ENCODE results near the gene OTOL1.

Gene OTOL1

GRCh38 chr3:161503271-161503670, 6.7 kb downstream of the OTOL1 start:
- H3K4me1 ChIP-seq (ENCODE audit: insufficient read depth, low read length) = no peaks in the 10 kb centered on the region
- H3K9me3 ChIP-seq (ENCODE audit: insufficient read depth, low read length, severe bottlenecking) = no peaks in the 10 kb centered on the region
- no peaks in the 10 kb centered on the region for H3K36me3 ChIP-seq (ENCODE audit: insufficient read depth, low read length)
- no peak overlapping the region for H3K4me3 ChIP-seq (ENCODE audit: low read depth in 1 of 2, low read length in 2 of 2)
- no peaks in the 10 kb centered on the region for H3K27me3 ChIP-seq (ENCODE audit: insufficient read depth, low read length, poor library complexity)
- no peaks in the 10 kb centered on the region for H3K79me2 ChIP-seq (ENCODE audit: insufficient read depth, low read length)
- no peak overlapping the region for H3K27ac ChIP-seq (ENCODE audit: low read length)
- H2AFZ ChIP-seq (ENCODE audit: low read depth, low read length) = no peak overlapping the region
- H3K4me2 ChIP-seq (ENCODE audit: insufficient read depth, low read length) = no peak overlapping the region
- H4K20me1 ChIP-seq (ENCODE audit: insufficient read depth, low read length) = no peaks in the 10 kb centered on the region
- ATAC-seq (ENCODE audit: insufficient read depth, low read depth) (no peak), DNase-seq (no peak)
- TF ChIP-seq EZH2 (IDR thresholded peaks at IDR 0.05; ENCODE audit: borderline replicate concordance, low read depth, low read length, severe bottlenecking) = no peak
- TF ChIP-seq, protein P1, sequence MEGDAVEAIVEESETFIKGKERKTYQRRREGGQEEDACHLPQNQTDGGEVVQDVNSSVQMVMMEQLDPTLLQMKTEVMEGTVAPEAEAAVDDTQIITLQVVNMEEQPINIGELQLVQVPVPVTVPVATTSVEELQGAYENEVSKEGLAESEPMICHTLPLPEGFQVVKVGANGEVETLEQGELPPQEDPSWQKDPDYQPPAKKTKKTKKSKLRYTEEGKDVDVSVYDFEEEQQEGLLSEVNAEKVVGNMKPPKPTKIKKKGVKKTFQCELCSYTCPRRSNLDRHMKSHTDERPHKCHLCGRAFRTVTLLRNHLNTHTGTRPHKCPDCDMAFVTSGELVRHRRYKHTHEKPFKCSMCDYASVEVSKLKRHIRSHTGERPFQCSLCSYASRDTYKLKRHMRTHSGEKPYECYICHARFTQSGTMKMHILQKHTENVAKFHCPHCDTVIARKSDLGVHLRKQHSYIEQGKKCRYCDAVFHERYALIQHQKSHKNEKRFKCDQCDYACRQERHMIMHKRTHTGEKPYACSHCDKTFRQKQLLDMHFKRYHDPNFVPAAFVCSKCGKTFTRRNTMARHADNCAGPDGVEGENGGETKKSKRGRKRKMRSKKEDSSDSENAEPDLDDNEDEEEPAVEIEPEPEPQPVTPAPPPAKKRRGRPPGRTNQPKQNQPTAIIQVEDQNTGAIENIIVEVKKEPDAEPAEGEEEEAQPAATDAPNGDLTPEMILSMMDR (IDR thresholded peaks at IDR 0.05; ENCODE audit: borderline replicate concordance, extremely low read depth, low read length, poor library complexity, severe bottlenecking) = no peak
- H3K9ac ChIP-seq (ENCODE audit: low read depth, low read length) = no peak overlapping the region

- Histone ChIP-seq H3K4me1 (ENCODE audit: insufficient read depth, low read length) (peaks cover 22% of the 10 kb centered on the region), H3K27ac (ENCODE audit: low read length) (0 out of 2 replicates have a peak overlapping the region, but pooled peaks have one; percentile 6), H3K9ac (ENCODE audit: low read depth, low read length) (no peak overlapping the region), H3K27me3 (ENCODE audit: insufficient read depth, low read length, poor library complexity) (no peaks in the 10 kb centered on the region), H3K36me3 (ENCODE audit: insufficient read depth, low read length) (no peaks in the 10 kb centered on the region), H4K20me1 (ENCODE audit: insufficient read depth, low read length) (no peaks in the 10 kb centered on the region), H3K4me2 (ENCODE audit: insufficient read depth, low read length) (no peak overlapping the region), H3K79me2 (ENCODE audit: insufficient read depth, low read length) (no peaks in the 10 kb centered on the region), H3K9me3 (ENCODE audit: insufficient read depth, low read length, severe bottlenecking) (no peaks in the 10 kb centered on the region), H3K4me3 (ENCODE audit: low read depth in 1 of 2, low read length in 2 of 2) (no peak overlapping the region), H2AFZ (ENCODE audit: low read depth, low read length) (no peak overlapping the region)
- DNase-seq (no peak), ATAC-seq (ENCODE audit: insufficient read depth, low read depth) (peak; percentile 36; the same call in 2 of the 3 replicates)
- TF ChIP-seq, protein P1 (IDR thresholded peaks at IDR 0.05; ENCODE audit: borderline replicate concordance, extremely low read depth, low read length, poor library complexity, severe bottlenecking) = peak; percentile 71
- no peak for TF ChIP-seq EZH2 (IDR thresholded peaks at IDR 0.05; ENCODE audit: borderline replicate concordance, low read depth, low read length, severe bottlenecking)
Observed at GRCh38 chr3:161508852-161509477, 12.4 kb downstream of the OTOL1 start.

DNA sequence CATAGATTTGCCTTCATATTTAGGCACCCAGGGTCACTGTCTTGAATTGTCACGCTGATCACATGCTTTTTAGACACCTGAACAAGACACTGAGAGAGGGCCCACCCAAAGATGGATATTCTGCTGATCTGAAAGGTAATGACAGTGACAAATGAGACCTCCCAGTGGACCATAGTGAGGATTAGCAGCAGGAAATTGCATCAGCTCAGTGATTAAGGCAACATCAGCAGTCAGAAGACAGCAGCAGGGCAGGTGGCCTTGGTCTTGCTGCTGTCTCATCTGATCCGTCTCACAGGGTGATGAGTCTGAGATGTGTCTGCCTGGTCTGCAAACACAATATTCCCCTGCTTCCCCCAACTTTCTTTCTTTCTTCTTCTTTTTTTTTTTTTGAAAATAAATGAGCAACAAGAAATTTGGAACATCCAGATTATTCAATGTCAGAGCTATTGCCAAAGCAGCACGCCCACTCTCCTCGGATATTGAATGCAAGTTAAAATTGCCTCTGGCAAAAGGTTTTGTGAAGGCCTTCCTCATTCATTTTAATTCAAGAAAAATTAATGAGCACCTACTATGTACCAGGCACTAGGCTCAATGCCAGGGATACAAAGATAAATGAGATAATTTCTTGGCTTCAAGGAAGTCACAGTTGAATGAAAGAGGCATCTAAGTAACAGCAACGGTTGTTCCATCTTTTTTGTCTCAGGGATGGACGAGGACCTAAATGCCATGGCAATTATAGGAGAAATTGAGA, 14.1 kb downstream of the OTOL1 start:
- Histone ChIP-seq H3K4me3 (ENCODE audit: low read depth in 1 of 2, low read length in 2 of 2) (no peak overlapping the region), H3K27ac (ENCODE audit: low read length) (peak overlapping the region; percentile 41), H4K20me1 (ENCODE audit: insufficient read depth, low read length) (no peaks in the 10 kb centered on the region), H3K9me3 (ENCODE audit: insufficient read depth, low read length, severe bottlenecking) (no peaks in the 10 kb centered on the region), H3K4me1 (ENCODE audit: insufficient read depth, low read length) (peaks cover 22% of the 10 kb centered on the region), H3K9ac (ENCODE audit: low read depth, low read length) (no peak overlapping the region), H3K4me2 (ENCODE audit: insufficient read depth, low read length) (no peak overlapping the region; the same call in 1 of the 2 replicates), H3K36me3 (ENCODE audit: insufficient read depth, low read length) (no peaks in the 10 kb centered on the region), H3K79me2 (ENCODE audit: insufficient read depth, low read length) (no peaks in the 10 kb centered on the region), H3K27me3 (ENCODE audit: insufficient read depth, low read length, poor library complexity) (no peaks in the 10 kb centered on the region), H2AFZ (ENCODE audit: low read depth, low read length) (peak overlapping the region; percentile 47; the same call in 1 of the 2 replicates)
- peak; percentile 96 for ATAC-seq (ENCODE audit: insufficient read depth, low read depth)
- TF ChIP-seq EZH2 (IDR thresholded peaks at IDR 0.05; ENCODE audit: borderline replicate concordance, low read depth, low read length, severe bottlenecking) = no peak
- TF ChIP-seq, protein P1 (IDR thresholded peaks at IDR 0.05; ENCODE audit: borderline replicate concordance, extremely low read depth, low read length, poor library complexity, severe bottlenecking) = no peak
- DNase-seq = peak; percentile 69

Data from DND-41 (cell line).